Liver (tissue), 3 donors: ENCODE results near the gene ELMO2.

Source experiments
- EGR1 ChIP-seq, 2 donors: IDR thresholded peaks; 2 replicates each; pipeline ENCODE4 v1.6.1; 2016 to 2018; ENCODE audit warnings: antibody characterized with exemption in 2 of 2, low read depth in 2 of 2
- GABPA ChIP-seq, 2 donors: IDR thresholded peaks in 1 of 2; conservative IDR thresholded peaks in 1 of 2; 2 replicates each; pipeline ENCODE4 v1.6.1; 2016; ENCODE audit warnings: antibody characterized with exemption in 2 of 2, mild to moderate bottlenecking in 1 of 2, moderate library complexity in 1 of 2
- JUND ChIP-seq, 2 donors: IDR thresholded peaks; 2 replicates each; pipeline ENCODE4 v1.6.1; 2016; ENCODE audit warnings: antibody characterized with exemption in 2 of 2
- RAD21 ChIP-seq, 2 donors: IDR thresholded peaks; 2 replicates each; pipeline ENCODE4 v1.6.1; 2016; ENCODE audit warnings: antibody characterized with exemption in 2 of 2, mild to moderate bottlenecking in 2 of 2
- RXRA ChIP-seq, 2 donors: IDR thresholded peaks; 2 replicates each; pipeline ENCODE4 v1.6.1; 2017 to 2018; ENCODE audit warnings: antibody characterized with exemption in 2 of 2, mild to moderate bottlenecking in 1 of 2
- SP1 ChIP-seq: IDR thresholded peaks from 2 replicates; pipeline ENCODE4 v1.6.1; 2018; ENCODE audit warnings: antibody characterized with exemption, mild to moderate bottlenecking
- TAF1 ChIP-seq: conservative IDR thresholded peaks from 2 replicates; pipeline ENCODE4 v1.6.1; 2016; ENCODE audit warnings: antibody characterized with exemption, mild to moderate bottlenecking
- YY1 ChIP-seq: IDR thresholded peaks from 2 replicates; pipeline ENCODE4 v1.6.1; 2016; ENCODE audit warnings: antibody characterized with exemption, mild to moderate bottlenecking
- TF ChIP-seq, protein P1 (sequence below): fragments of 150-350 bp; IDR thresholded peaks from 2 replicates; pipeline ENCODE4 v1.5.1; 2017; ENCODE audit warnings: improper control_type of control experiment, low read depth, low read length; ENCODE audit not compliant: missing input control
- TF ChIP-seq, protein P2 (sequence below): IDR thresholded peaks from 2 replicates; pipeline ENCODE4 v1.6.1; 2016; ENCODE audit warnings: antibody characterized with exemption
- TF ChIP-seq, protein P3 (sequence below): IDR thresholded peaks from 2 replicates; pipeline ENCODE4 v1.6.1; 2016; ENCODE audit warnings: antibody characterized with exemption
- donor health status: healthy.
- donor health status: healthy.

DNA sequence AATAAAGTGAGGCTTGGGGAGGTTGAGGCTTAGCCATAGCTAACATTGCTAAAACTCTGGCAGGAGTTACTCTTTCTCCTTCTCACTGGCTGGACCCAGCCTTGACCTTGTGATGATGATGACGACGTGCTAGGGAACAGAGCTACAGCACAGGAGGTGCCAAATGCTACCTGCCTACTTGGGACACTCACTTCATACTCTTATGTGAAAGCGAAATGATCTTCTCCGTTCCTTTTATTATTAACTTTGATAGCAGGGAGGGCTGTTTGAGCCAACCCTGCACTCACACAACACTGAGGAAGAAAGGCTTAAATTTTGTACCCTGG lies 1.2 kb upstream of the ELMO2 start:
- TF ChIP-seq GABPA (IDR thresholded peaks at IDR 0.05 in 1 of 2, conservative IDR thresholded peaks at IDR 0.05 in 1 of 2) = no peak
- TF ChIP-seq EGR1 (IDR thresholded peaks at IDR 0.05; ENCODE audit: low read depth in 2 of 2) = no peak
- TF ChIP-seq SP1 = no peak
- TF ChIP-seq, protein P1, sequence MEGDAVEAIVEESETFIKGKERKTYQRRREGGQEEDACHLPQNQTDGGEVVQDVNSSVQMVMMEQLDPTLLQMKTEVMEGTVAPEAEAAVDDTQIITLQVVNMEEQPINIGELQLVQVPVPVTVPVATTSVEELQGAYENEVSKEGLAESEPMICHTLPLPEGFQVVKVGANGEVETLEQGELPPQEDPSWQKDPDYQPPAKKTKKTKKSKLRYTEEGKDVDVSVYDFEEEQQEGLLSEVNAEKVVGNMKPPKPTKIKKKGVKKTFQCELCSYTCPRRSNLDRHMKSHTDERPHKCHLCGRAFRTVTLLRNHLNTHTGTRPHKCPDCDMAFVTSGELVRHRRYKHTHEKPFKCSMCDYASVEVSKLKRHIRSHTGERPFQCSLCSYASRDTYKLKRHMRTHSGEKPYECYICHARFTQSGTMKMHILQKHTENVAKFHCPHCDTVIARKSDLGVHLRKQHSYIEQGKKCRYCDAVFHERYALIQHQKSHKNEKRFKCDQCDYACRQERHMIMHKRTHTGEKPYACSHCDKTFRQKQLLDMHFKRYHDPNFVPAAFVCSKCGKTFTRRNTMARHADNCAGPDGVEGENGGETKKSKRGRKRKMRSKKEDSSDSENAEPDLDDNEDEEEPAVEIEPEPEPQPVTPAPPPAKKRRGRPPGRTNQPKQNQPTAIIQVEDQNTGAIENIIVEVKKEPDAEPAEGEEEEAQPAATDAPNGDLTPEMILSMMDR = no peak
- TF ChIP-seq TAF1 = no peak
- no peak for TF ChIP-seq RXRA (IDR thresholded peaks at IDR 0.05)
- no peak for TF ChIP-seq RAD21 (IDR thresholded peaks at IDR 0.05)
- TF ChIP-seq, protein P2, sequence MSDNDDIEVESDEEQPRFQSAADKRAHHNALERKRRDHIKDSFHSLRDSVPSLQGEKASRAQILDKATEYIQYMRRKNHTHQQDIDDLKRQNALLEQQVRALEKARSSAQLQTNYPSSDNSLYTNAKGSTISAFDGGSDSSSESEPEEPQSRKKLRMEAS = no peak
- TF ChIP-seq JUND (IDR thresholded peaks at IDR 0.05) = no peak
- TF ChIP-seq, protein P3, sequence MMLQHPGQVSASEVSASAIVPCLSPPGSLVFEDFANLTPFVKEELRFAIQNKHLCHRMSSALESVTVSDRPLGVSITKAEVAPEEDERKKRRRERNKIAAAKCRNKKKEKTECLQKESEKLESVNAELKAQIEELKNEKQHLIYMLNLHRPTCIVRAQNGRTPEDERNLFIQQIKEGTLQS = no peak
- TF ChIP-seq YY1 = no peak
